LNCAP (cell line): ENCODE measurements around the gene PIBF1.

Experiments used
- TF ChIP-seq, protein P1 (sequence below): fragments of 450-650 bp; IDR thresholded peaks from 2 replicates; pipeline ENCODE4 v1.5.1; 2017; ENCODE audit warnings: mild to moderate bottlenecking

Gene PIBF1

GRCh38 chr13:72839831-72840426, 58.0 kb downstream of the PIBF1 start:
- TF ChIP-seq, protein P1, sequence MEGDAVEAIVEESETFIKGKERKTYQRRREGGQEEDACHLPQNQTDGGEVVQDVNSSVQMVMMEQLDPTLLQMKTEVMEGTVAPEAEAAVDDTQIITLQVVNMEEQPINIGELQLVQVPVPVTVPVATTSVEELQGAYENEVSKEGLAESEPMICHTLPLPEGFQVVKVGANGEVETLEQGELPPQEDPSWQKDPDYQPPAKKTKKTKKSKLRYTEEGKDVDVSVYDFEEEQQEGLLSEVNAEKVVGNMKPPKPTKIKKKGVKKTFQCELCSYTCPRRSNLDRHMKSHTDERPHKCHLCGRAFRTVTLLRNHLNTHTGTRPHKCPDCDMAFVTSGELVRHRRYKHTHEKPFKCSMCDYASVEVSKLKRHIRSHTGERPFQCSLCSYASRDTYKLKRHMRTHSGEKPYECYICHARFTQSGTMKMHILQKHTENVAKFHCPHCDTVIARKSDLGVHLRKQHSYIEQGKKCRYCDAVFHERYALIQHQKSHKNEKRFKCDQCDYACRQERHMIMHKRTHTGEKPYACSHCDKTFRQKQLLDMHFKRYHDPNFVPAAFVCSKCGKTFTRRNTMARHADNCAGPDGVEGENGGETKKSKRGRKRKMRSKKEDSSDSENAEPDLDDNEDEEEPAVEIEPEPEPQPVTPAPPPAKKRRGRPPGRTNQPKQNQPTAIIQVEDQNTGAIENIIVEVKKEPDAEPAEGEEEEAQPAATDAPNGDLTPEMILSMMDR = peak; percentile 33; the same call in 1 of the 2 replicates

DNA sequence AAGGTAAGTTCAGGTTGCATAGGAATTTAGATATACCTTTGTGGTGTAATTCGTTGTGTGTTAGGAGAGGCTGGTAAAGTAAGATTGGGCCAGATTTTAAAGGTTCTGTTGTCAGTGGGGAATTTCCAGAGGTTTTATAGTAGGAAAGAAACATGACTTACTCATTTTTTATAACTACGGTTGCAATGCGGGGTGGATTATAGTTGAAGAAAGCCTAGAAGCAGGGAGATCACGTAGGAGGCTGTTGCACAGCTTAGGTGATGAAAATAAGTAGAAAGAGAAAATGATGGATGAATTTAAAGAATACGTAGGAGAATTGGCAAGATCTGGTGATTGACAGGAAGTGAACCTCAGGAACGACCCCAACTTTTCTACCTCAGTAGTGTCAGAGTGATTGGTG, 61.1 kb downstream of the PIBF1 start:
- TF ChIP-seq, protein P1 = no peak

DNA sequence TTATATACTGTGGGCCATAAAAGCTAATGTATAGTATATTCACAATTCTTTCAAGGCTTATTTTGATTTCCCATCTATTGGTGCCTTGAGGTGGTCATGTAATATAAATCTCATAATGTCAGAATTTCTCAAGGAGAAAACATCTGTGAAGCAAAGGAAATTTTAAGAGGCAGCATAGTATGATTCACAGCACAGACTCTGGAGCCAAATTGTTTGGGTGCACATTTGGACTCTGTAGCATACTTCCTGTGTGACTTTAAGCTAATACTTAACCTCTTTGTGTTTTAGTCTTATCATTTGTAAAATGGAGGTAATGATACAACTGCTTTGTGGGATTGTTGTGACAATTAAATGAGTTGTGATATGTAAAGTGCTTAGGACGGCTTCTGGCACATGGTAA, 67.6 kb downstream of the PIBF1 start:
- TF ChIP-seq, protein P1 = no peak

DNA sequence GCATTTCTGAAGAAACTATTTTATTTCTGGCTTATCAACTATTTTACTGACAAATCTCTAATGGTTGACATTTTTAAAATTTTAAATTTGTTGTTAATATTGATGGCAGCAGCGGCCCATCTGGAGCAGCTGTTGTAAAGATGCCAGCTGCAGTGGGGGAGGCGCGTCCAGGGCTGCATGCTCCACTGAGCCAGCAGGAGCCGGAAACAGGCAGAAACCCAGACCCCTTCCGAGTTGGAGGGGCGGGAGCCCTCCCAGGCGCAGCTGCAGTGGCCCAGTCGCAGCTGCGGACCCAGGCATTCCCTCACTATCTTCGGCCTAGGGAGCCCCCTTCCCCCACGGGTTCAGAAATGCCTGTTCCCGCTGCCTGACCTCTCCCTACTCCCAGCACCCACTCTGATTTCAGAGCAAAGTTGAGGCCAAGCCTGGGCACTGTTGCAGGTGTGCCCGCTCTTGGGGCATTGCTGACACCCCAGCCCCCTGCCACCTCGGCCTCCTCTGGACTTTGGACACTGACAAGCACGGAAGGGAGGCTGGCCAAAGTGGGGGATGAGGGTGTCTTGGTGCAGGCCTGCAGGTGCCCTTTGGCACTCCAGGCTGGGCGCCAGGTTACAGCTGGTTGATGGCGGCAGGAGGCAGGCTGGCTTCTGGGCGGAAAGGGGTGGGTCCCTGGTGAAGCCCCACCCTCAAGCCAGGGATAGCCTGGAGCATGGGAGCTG, 69.2 kb downstream of the PIBF1 start:
- TF ChIP-seq, protein P1 = no peak

- TF ChIP-seq, protein P1 = no peak
These were observed 69.7 kb downstream of the PIBF1 start for GRCh38 chr13:72851678-72852014.

DNA sequence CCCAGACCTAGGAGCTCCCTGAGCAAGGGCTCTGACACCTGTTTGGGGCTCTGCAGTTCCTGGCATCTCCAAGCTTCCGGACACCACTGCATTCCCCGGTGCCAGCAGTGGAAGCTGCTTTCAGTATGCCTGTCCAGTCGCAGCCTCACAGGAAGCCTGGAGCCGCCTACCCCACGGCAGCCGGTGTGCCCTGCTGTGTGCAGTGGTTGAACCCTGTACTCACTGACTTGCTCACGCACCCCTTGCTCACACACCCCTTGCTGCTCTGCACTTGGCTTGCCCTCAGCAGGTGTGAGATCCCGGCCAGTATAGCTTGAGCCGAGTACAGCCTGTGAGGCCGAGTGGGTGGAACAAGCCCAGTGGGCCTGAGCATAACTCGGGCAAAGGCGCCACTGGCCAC, 70.3 kb downstream of the PIBF1 start:
- TF ChIP-seq, protein P1 = no peak

GRCh38 chr13:72853000-72853399, 71.1 kb downstream of the PIBF1 start:
- TF ChIP-seq, protein P1 = no peak
